Skin of body (tissue), 2 donors: Measurements from ENCODE around the gene XIRP2. TPM values are rescaled to one million over a fixed set of nuclear protein-coding genes. Genes with fewer than 3 reads are reported as not detected.

ENCODE experiments used
- DNase-seq: peaks from one replicate; lab custom pipeline; 2025; lab: John Stamatoyannopoulos, UW
- total RNA-seq: library from RNA; depleted of rRNA; stranded (reverse); fragments of >200 nt; gene quantifications from one replicate; pipeline ENCODE4 v1.2.3, GENCODE V29; 2014

Gene XIRP2
- total RNA-seq, 1 donor from 2014 or later = 20.7 TPM

- no peak for DNase-seq
These were observed 386.8 kb downstream of the XIRP2 start for GRCh38 chr2:167275046-167275445.

GRCh38 chr2:167279810-167280209, 391.5 kb downstream of the XIRP2 start:
- no peak for DNase-seq

GRCh38 chr2:167287212-167287611, 398.9 kb downstream of the XIRP2 start:
- no peak for DNase-seq

- no peak for DNase-seq
These were observed 401.6 kb downstream of the XIRP2 start for GRCh38 chr2:167289651-167290410.

GRCh38 chr2:167292430-167293171, 404.3 kb downstream of the XIRP2 start, which contains the start of gene B3GALT1:
TSS of gene B3GALT1 (plus strand) at chr2:167293001.
- peak; percentile 92 for DNase-seq

- DNase-seq = no peak
These were observed 405.0 kb downstream of the XIRP2 start for GRCh38 chr2:167293172-167293781.

- DNase-seq = no peak
These were observed 405.9 kb downstream of the XIRP2 start for GRCh38 chr2:167293943-167294775.

- peak; percentile 3 for DNase-seq
These were observed 406.5 kb downstream of the XIRP2 start for GRCh38 chr2:167294776-167295140.

- DNase-seq = no peak
These were observed 409.0 kb downstream of the XIRP2 start for GRCh38 chr2:167297292-167297691.

GRCh38 chr2:167298017-167298416, 409.7 kb downstream of the XIRP2 start:
- no peak for DNase-seq
